Activated T-helper 1 cell treated with anti-CD3 and anti-CD28 coated beads, Interleukin-12 subunit alpha, Interleukin-12 subunit beta, Interleukin-2, Interleukin-4 antibody, amounts not matched to agents 30 ng/mL and 10 ng/mL and 1 ng/mL, durations not matched to agents 14 hours and 24 hours and 36 hours (primary cell): ENCODE data around the gene PTPMT1. TPM values are rescaled to one million over a fixed set of nuclear protein-coding genes. Genes with fewer than 3 reads are reported as not detected.

Experiments used
- DNase-seq: peaks from one replicate; pipeline ENCODE4 v3.0.0; 2021; ENCODE audit warnings: low spot score
- H3K27ac Mint-ChIP-seq: one replicate; pipeline ENCODE4 v1.8.0; 2021; ENCODE audit warnings: mild to moderate bottlenecking, mixed read lengths
- H3K27me3 Mint-ChIP-seq: one replicate; pipeline ENCODE4 v1.8.0; 2022; ENCODE audit warnings: mild to moderate bottlenecking, moderate library complexity, mixed read lengths; ENCODE audit not compliant: insufficient read depth
- H3K36me3 Mint-ChIP-seq: one replicate; pipeline ENCODE4 v1.8.0; 2021; ENCODE audit warnings: low read depth, mixed read lengths
- H3K4me1 Mint-ChIP-seq: one replicate; pipeline ENCODE4 v1.8.0; 2021; ENCODE audit warnings: low read depth, mixed read lengths
- H3K4me3 Mint-ChIP-seq: one replicate; pipeline ENCODE4 v1.8.0; 2021; ENCODE audit warnings: mild to moderate bottlenecking, moderate library complexity, mixed read lengths
- H3K9me3 Mint-ChIP-seq: one replicate; pipeline ENCODE4 v1.8.0; 2021; ENCODE audit warnings: mixed read lengths
- intact Hi-C: fragments of 100-400 bp; cut with micrococcal nuclease; formaldehyde crosslinking; loops from one replicate; pipeline ENCODE4 v1.15.1; 2024
- total RNA-seq: library from RNA; stranded (reverse); gene quantifications from 2 replicates; pipeline ENCODE4 v1.2.3, GENCODE V29; 2022

Gene PTPMT1
- total RNA-seq, 1 donor from 2014 or later: 60.6 TPM

DNA sequence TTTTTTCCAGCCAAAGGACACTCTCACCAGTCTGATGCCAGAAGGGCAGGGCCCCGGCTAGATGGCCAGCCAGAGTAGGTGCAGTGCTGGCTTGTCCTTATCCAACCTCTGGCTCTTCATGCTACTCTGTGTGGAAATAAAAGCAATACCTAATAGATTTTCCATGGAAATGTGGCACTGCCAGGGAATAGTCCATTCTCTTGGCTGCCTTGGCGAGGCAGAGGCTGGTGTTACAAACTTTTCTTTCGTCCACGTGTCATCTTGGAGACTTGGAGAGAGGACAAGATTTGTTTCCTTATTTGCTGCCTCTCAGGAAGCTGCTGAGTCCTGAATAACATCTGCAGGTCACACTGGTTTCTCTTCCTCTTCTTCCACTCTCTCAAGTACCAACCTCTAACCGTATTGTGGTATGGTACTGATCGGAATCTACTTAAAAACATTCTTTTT, 46.0 kb downstream of the PTPMT1 start:
- no peak for DNase-seq
- Mint-ChIP-seq H3K4me1 (peaks cover 3% of the 10 kb centered on the region), H3K9me3 (no peaks in the 10 kb centered on the region), H3K4me3 (no peak overlapping the region), H3K27ac (no peak overlapping the region), H3K27me3 (no peaks in the 10 kb centered on the region), H3K36me3 (peaks cover 20% of the 10 kb centered on the region)
- intact Hi-C loops: no loop called here

DNA sequence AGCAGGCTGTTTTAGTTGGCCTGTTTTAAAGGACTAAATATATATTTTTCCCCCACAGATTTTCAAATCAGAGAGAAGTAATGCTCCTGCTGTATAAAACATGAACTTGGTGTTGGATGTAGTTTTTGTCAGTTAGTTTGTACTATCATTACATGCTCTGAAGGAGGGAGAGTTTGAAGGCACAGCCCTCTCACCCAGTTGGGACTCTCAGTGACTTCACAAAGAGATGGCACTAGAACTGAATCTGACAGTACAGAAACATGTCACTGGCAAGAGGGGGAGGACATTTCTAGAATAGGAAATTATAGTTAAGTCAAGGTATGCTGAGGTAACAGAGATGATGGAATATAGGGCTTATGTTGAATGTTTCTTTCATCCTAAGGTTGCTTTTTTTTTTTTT, 49.9 kb downstream of the PTPMT1 start:
- intact Hi-C loops: no loop called here

DNA sequence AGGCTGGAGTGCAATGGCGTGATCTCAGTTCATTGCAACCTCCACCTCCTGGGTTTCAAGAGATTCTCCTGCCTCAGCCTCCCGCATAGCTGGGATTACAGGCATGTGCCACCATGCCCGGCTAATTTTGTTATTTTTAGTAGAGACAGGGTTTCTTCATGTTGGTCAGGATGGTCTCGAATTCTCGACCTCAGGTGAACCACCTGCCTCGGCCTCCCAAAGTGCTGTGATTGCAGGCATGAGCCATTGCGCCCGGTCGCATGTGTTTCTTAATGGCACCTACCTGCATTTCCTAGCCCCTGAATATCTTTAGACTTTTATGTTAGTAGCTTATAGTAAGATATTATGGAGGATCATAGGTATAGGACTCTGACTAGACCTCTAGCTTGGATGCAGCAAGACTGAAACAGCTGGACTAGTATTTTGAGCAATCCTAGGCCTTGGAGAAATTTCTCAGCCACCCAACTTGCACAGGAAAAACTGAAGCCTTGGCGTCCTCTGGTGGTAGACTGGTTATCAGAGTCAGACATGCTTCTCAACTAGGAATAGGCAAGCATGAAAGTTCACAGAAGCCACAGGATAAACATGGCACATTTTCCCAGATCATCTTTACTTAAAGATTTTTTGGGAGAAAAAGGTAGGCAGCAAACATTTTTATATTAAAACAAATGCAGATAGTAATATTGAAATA, 51.5 kb downstream of the PTPMT1 start:
- H3K27ac Mint-ChIP-seq: no peak overlapping the region
- intact Hi-C loops: loop anchor here (1.0 kb wide), 2 partner anchors 39 to 102 kb away; partner anchors contain the start of gene KBTBD4
- peaks cover 13% of the 10 kb centered on the region for H3K36me3 Mint-ChIP-seq
- no peaks in the 10 kb centered on the region for H3K9me3 Mint-ChIP-seq
- H3K4me1 Mint-ChIP-seq: peaks cover 11% of the 10 kb centered on the region
- no peaks in the 10 kb centered on the region for H3K27me3 Mint-ChIP-seq
- no peak overlapping the region for H3K4me3 Mint-ChIP-seq
- no peak for DNase-seq

More for the DNA sequence above, 49.9 kb downstream of the PTPMT1 start:
- H3K4me3 Mint-ChIP-seq: no peak overlapping the region
- H3K36me3 Mint-ChIP-seq: peaks cover 20% of the 10 kb centered on the region
- H3K9me3 Mint-ChIP-seq: no peaks in the 10 kb centered on the region
- H3K27ac Mint-ChIP-seq: no peak overlapping the region
- no peaks in the 10 kb centered on the region for H3K27me3 Mint-ChIP-seq
- no peak for DNase-seq
- H3K4me1 Mint-ChIP-seq: peaks cover 11% of the 10 kb centered on the region

DNA sequence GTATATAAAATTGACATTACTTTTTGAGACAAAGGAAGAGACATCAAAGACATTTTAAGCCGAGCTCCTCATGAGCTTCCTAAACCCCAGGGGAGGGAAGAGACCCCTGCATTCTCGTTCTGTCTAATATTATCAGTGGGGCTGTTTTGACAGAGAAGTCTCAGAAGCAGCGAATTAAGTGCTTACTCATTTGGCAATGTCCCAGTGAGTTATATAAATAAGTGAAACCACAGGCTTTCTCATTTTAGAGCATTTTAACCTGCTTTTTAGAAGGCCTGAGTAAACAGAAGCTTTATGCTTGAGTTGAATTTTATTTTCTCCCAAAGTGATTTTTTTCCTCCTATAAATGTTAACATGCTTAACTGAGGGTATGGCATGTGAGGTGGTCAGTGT, 52.0 kb downstream of the PTPMT1 start:
- Mint-ChIP-seq H3K4me1 (peaks cover 11% of the 10 kb centered on the region), H3K27ac (no peak overlapping the region), H3K9me3 (no peaks in the 10 kb centered on the region), H3K4me3 (no peak overlapping the region), H3K36me3 (peaks cover 13% of the 10 kb centered on the region), H3K27me3 (no peaks in the 10 kb centered on the region)
- no peak for DNase-seq
- intact Hi-C loops: loop anchor here (1.0 kb wide), 2 partner anchors 39 to 102 kb away; partner anchors contain the start of gene KBTBD4

DNA sequence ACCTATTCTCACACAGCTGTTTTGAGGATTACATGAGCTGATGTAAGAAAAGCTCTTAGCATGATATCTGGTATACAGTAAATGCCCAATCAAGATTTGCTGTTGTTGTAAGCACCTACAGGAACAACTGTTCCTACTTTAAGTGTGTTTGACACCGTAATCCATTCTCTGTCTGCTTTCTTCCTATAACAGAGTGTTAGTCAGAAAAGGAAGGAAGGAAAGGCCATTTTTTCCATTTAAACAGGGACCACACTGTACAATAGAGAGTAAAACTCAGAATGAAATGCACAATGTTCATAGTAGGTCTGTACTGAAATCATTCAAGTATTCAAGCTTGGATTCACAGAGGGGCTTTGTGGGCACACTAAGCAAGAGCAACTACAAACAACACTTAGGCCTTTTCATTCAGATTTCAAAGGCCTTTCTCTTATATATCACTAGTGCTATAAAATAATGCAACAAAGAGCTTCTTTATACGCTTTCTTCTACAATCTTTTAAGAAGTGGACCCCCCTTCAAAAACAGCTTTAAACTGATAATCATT, 55.5 kb downstream of the PTPMT1 start:
- H3K27me3 Mint-ChIP-seq: no peaks in the 10 kb centered on the region
- no peak overlapping the region for H3K27ac Mint-ChIP-seq

More for the DNA sequence above, 55.5 kb downstream of the PTPMT1 start:
- Mint-ChIP-seq H3K4me1 (peaks cover 11% of the 10 kb centered on the region), H3K9me3 (no peaks in the 10 kb centered on the region), H3K36me3 (peaks cover 16% of the 10 kb centered on the region), H3K4me3 (no peak overlapping the region)
- intact Hi-C loops: no loop called here
- DNase-seq: no peak

Other genes starting within 250 kb of the PTPMT1 start
- gene MYBPC3, start 212.9 kb upstream of the PTPMT1 start, total RNA-seq: not detected in 2 replicates
- gene SPI1, start 187.1 kb upstream of the PTPMT1 start, total RNA-seq: not detected in 2 replicates
- 15.5 and 16.2 TPM in 2 replicates for gene SLC39A13, start 157.0 kb upstream of the PTPMT1 start, total RNA-seq
- gene PSMC3, start 139.2 kb upstream of the PTPMT1 start, total RNA-seq: 219 and 222 TPM in 2 replicates
- gene RAPSN, start 116.5 kb upstream of the PTPMT1 start, total RNA-seq: 0.51 and 0.62 TPM in 2 replicates
- 148 and 155 TPM in 2 replicates for gene CELF1, start 12.5 kb upstream of the PTPMT1 start, total RNA-seq
- gene KBTBD4, start 13.4 kb downstream of the PTPMT1 start, total RNA-seq: 16.3 and 19.0 TPM in 2 replicates
- 148 and 152 TPM in 2 replicates for gene NDUFS3, start 13.5 kb downstream of the PTPMT1 start, total RNA-seq
- gene FAM180B, start 21.1 kb downstream of the PTPMT1 start, total RNA-seq: 0.24 TPM in 1 of 2 replicates, not detected in the other
- 0.16 TPM in 1 of 2 replicates, not detected in the other for gene C1QTNF4, start 28.8 kb downstream of the PTPMT1 start, total RNA-seq
- 116 and 118 TPM in 2 replicates for gene MTCH2, start 77.0 kb downstream of the PTPMT1 start, total RNA-seq
- 3.2 and 5.5 TPM in 2 replicates for gene AGBL2, start 149.8 kb downstream of the PTPMT1 start, total RNA-seq
- 147 and 149 TPM in 2 replicates for gene FNBP4, start 201.7 kb downstream of the PTPMT1 start, total RNA-seq